HG02852 (cell line): ENCODE data around the gene FANCE.

Experiments
- ATAC-seq: cut with Tn5 transposase; IDR thresholded peaks from one replicate; pipeline ENCODE4 v1.9.1; 2021; ENCODE audit warnings: mild to moderate bottlenecking, moderate library complexity; ENCODE audit not compliant: unreplicated experiment

The FANCE gene

GRCh38 chr6:35483490-35483889 is 31.4 kb downstream of the FANCE start:
- no peak for ATAC-seq

GRCh38 chr6:35483893-35484645 is 31.9 kb downstream of the FANCE start:
- ATAC-seq, result no peak

GRCh38 chr6:35484921-35485392 is 32.8 kb downstream of the FANCE start:
- ATAC-seq, result no peak

- no peak for ATAC-seq
Measured at GRCh38 chr6:35485402-35485877, 33.3 kb downstream of the FANCE start.

GRCh38 chr6:35486005-35486925 is 34.1 kb downstream of the FANCE start:
- no peak for ATAC-seq

GRCh38 chr6:35487658-35488516 is 35.7 kb downstream of the FANCE start:
- ATAC-seq, result no peak

- no peak for ATAC-seq
Measured at GRCh38 chr6:35488517-35488862, 36.4 kb downstream of the FANCE start.

- ATAC-seq, result no peak
Measured at GRCh38 chr6:35489066-35489465, 36.9 kb downstream of the FANCE start.

- no peak for ATAC-seq
Measured at GRCh38 chr6:35489995-35490791, 38.1 kb downstream of the FANCE start.

GRCh38 chr6:35490821-35491557 is 38.9 kb downstream of the FANCE start:
- no peak for ATAC-seq

GRCh38 chr6:35491558-35492257 is 39.6 kb downstream of the FANCE start:
- no peak for ATAC-seq

GRCh38 chr6:35492258-35492973 is 40.3 kb downstream of the FANCE start:
- no peak for ATAC-seq

- no peak for ATAC-seq
Measured at GRCh38 chr6:35492974-35493284, 40.8 kb downstream of the FANCE start.

GRCh38 chr6:35493307-35493983 is 41.3 kb downstream of the FANCE start:
- no peak for ATAC-seq

GRCh38 chr6:35494161-35494563 is 42.0 kb downstream of the FANCE start:
- ATAC-seq, result no peak

GRCh38 chr6:35495258-35496035 is 43.3 kb downstream of the FANCE start:
- no peak for ATAC-seq
